Fibroblast of villous mesenchyme (primary cell): ENCODE data around the gene LRRC71. TPM values are rescaled to one million over a fixed set of nuclear protein-coding genes. Genes with fewer than 3 reads are reported as not detected.

ENCODE experiments used
- DNase-seq: peaks from one replicate; pipeline ENCODE4 v3.0.0-alpha.2; 2010; ENCODE audit warnings: low read depth
- H3K4me3 ChIP-seq: 2 replicates; pipeline ENCODE4 v1.5.1; 2011; ENCODE audit warnings: low read depth, mild to moderate bottlenecking, low read length
- total RNA-seq: library from RNA; depleted of rRNA; stranded (reverse); fragments of >200 nt; gene quantifications from 2 replicates; pipeline ENCODE4 v1.2.3, GENCODE V29; 2012
- TF ChIP-seq, protein P1 (sequence below): IDR thresholded peaks from 2 replicates; pipeline ENCODE4 v1.5.1; 2012; ENCODE audit warnings: low read depth, mild to moderate bottlenecking, low read length; ENCODE audit not compliant: insufficient read depth

Gene LRRC71
- total RNA-seq, 1 donor, result not detected

DNA sequence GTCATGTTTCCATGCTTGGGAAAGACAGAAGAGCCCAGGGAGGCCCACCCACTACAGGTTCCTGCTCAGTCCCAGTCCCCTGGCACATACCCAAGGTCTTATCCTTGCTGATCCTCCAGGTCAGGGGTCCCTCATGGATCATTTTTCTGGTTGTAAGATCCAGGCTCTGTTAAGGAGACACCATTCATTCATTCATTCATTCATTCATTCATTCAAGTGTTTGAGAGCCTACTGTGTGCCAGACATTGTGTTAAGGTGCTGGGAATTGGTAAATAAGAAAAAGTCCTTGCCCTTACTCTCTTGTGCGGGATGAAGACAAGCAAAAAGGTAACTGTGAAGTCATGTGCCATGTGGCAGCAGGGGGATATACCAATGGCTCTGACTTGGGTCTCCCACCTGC, 23.8 kb downstream of the LRRC71 start:
- TF ChIP-seq, protein P1, sequence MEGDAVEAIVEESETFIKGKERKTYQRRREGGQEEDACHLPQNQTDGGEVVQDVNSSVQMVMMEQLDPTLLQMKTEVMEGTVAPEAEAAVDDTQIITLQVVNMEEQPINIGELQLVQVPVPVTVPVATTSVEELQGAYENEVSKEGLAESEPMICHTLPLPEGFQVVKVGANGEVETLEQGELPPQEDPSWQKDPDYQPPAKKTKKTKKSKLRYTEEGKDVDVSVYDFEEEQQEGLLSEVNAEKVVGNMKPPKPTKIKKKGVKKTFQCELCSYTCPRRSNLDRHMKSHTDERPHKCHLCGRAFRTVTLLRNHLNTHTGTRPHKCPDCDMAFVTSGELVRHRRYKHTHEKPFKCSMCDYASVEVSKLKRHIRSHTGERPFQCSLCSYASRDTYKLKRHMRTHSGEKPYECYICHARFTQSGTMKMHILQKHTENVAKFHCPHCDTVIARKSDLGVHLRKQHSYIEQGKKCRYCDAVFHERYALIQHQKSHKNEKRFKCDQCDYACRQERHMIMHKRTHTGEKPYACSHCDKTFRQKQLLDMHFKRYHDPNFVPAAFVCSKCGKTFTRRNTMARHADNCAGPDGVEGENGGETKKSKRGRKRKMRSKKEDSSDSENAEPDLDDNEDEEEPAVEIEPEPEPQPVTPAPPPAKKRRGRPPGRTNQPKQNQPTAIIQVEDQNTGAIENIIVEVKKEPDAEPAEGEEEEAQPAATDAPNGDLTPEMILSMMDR, result no peak
- no peak overlapping the region for H3K4me3 ChIP-seq
- DNase-seq, result no peak

DNA sequence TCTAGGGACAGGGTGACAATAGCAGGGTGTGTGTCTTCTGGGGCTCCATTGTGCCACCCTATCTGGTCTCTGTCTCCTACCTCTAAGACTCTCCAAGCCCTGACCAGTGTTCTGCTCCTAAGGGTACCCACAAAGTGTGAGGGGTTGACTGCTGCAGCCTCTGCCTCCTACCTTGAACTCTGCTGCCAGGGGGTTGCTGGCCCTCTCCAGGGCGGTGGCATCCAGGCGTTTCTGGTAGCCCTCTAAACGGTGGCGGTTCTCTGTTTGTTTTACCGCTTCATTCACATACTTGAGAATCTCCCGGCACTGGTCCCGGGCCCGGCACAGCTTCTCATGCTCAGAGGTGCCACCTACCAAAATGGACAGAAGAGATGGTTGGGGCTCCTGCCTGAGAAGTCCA, 24.4 kb downstream of the LRRC71 start:
- H3K4me3 ChIP-seq, result no peak overlapping the region
- DNase-seq, result no peak
- TF ChIP-seq, protein P1, result no peak

DNA sequence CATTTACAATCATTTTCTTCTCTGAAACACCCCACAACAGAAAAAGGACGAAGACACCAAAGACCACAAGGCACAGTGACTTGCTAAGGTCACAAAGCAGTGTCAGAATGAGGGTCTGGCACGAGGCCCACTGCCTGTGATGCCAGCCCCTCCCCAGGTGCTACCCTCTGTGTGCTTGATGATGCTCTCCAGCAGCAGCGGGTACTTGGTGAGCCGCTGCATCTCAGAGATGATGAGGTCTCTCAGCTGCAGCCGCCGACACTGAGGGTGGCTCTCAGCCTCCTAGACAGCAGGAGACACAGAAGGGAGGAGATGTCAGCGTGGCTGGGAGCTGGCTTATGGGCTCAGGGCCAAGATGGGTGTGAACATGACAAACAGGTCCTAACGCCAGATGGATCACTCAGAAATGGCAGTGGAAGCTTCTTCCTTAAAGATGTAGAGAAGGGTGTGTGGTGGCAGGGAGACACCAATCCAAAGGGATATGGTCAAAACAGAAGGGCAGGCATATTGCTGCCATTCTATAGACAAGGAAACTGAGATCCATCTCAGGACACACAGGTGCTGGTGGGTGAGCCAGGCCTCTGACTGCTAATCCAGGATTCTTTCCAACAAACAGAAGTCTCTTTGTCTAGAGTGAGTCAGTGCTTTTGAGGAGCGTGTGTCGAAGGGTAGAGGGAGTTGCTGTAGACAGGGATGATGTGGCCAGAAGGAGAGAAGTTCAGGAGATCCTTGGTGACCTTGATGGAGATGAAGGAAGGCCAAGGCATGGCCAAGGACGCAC, 25.6 kb downstream of the LRRC71 start:
- TF ChIP-seq, protein P1, result no peak
- DNase-seq, result no peak
- H3K4me3 ChIP-seq, result no peak overlapping the region

DNA sequence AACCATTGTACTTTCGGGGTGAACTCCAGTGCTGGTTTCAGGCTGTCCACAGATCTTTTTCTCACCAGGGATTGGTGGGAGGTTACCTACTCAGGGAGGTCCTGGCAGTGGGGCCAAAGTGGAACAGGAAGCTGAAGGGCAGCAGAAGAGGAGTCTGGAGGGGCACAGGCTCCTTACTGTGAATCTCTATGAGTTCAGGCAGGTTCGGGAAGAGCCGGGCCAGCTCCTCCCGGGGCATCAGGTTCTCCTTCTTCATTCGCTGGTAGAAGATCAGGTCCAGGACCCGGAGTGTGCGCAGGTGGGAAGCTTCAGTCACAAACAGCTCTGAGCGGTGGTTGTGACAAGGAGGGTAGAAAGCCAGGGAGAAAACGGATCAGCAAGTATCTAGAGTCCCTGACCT, 26.7 kb downstream of the LRRC71 start:
- no peak overlapping the region for H3K4me3 ChIP-seq
- TF ChIP-seq, protein P1, result no peak
- no peak for DNase-seq

DNA sequence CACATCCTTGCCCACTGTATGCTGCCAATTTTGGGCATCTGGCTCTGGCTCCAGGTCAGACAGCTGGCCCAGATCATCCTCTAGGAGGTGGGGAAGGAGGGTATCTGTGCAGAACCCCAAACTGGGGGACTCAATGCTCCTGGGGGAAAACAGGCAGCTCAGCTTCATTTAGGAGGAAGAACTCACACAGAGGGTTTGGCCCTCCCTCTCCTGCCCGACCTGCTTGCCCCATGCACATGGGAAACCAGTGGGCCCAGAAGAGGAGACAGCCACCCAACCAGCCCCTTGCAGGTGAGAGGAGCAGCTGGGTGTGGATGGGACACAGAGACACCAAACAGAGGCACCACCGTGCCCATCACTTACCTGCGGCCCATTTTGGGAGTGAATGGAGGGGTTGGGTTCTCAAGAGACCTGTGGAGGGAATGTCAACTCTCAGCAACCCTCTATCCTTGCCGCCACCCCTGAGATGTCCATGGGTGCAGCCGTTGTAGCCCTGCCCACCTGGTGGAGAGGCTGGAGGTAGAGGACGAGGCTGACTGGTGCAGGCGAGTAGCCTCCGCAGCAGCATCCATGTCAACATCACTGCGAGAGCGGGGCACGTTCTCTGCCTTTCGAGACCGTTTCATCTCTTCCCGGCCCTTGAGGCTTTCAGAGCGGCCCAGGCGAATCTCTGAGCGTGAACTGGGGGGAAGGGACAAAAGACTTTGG, 27.5 kb downstream of the LRRC71 start:
- DNase-seq, result no peak
- TF ChIP-seq, protein P1, result no peak
- H3K4me3 ChIP-seq, result no peak overlapping the region

DNA sequence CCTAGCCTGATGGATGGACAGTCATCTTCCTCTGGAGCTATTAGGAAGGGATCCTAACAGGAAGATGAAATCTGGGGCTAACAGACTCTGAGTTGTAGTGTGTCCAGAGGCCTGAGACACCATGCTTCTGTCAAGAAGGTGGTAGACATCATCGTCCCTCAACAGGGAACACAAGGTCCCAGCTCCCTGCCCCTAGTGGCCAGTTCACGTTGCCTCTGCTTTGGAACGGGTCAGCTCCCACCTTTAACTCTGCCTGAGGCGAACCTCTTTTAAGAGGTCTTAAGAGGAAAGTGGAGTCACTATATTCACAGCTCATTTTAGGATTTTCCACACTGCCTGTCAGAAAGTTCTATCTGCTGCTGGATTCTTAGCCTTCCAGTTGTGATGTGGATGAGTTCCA, 28.3 kb downstream of the LRRC71 start:
- TF ChIP-seq, protein P1, result no peak
- no peak overlapping the region for H3K4me3 ChIP-seq
- DNase-seq, result no peak
